H1 (cell line): Measurements from ENCODE around the gene ISOC2. TPM values are rescaled to one million over a fixed set of nuclear protein-coding genes. Genes with fewer than 3 reads are reported as not detected.

ENCODE experiments used
- CTCF ChIA-PET: fragments of 300-600 bp; sonication (Branson Sonifier 250); formaldehyde crosslinking; loops from one replicate; lab custom pipeline; 2021; ENCODE audit not compliant: partially characterized antibody; lab: Charles Lee
- POLR2A ChIA-PET: fragments of 300-600 bp; sonication (Branson Sonifier 250); formaldehyde crosslinking; loops from one replicate; lab custom pipeline; 2021; ENCODE audit warnings: inconsistent platforms; ENCODE audit not compliant: partially characterized antibody; lab: Charles Lee
- DNase-seq, 2 experiments: peaks; one replicate each; pipeline versions ENCODE4 v3.0.0 to v3.0.0-alpha.2; 2010 to 2022; ENCODE audit warnings: low spot score in 2 of 2, low read depth in 1 of 2, mixed read lengths in 1 of 2
- FAIRE-seq: peaks from 2 replicates; lab custom pipeline; 2011; peaks lifted over from hg19 to GRCh38; lab: Jason Lieb, UNC
- H2AFZ ChIP-seq: 2 replicates; pipeline ENCODE4 v1.8.1; 2012; ENCODE audit warnings: low read length, inconsistent platforms
- H2AK5ac ChIP-seq: 2 replicates; pipeline ENCODE4 v1.6.1; 2013; ENCODE audit warnings: low read depth, low read length
- H2BK120ac ChIP-seq: replicated peaks from 2 replicates; pipeline ENCODE3; 2013; ENCODE audit warnings: low read depth, low read length, inconsistent platforms
- H2BK12ac ChIP-seq: 2 replicates; pipeline ENCODE4 v1.6.1; 2013; ENCODE audit warnings: low read depth, low read length
- H2BK15ac ChIP-seq: 2 replicates; pipeline ENCODE4 v1.6.1; 2013; ENCODE audit warnings: low read length
- H2BK20ac ChIP-seq: 2 replicates; pipeline ENCODE4 v1.6.1; 2013; ENCODE audit warnings: low read length
- H2BK5ac ChIP-seq: 2 replicates; pipeline ENCODE4 v1.6.1; 2013; ENCODE audit warnings: low read depth, low read length
- H3K14ac ChIP-seq: 2 replicates; pipeline ENCODE4 v1.6.1; 2013; ENCODE audit warnings: inconsistent platforms; ENCODE audit not compliant: insufficient read length
- H3K18ac ChIP-seq: 2 replicates; pipeline ENCODE4 v1.6.1; 2013; ENCODE audit warnings: low read length; ENCODE audit errors: extremely low read depth
- H3K23ac ChIP-seq: 2 replicates; pipeline ENCODE4 v1.6.1; 2013; ENCODE audit warnings: inconsistent platforms; ENCODE audit not compliant: insufficient read length
- H3K23me2 ChIP-seq: 2 replicates; pipeline ENCODE4 v1.6.1; 2013; ENCODE audit warnings: low read depth, low read length
- H3K27ac ChIP-seq: 2 replicates; pipeline ENCODE4 v1.6.1; 2011; ENCODE audit warnings: low read depth, low read length, inconsistent platforms
- H3K27me3 ChIP-seq, 4 experiments: replicated peaks in 1 of 4; 1 replicate in 1 of 4; 2 replicates in 3 of 4; pipeline versions ENCODE4 v1.6.1 to v1.8.1; 2011 to 2013; ENCODE audit warnings: low read length in 3 of 4, mild to moderate bottlenecking in 3 of 4, inconsistent platforms in 2 of 4, mixed read lengths in 2 of 4, moderate library complexity in 1 of 4; ENCODE audit not compliant: control insufficient read depth in 3 of 4, insufficient read depth in 3 of 4; ENCODE audit errors: extremely low read depth in 1 of 4
- H3K36me3 ChIP-seq, 4 experiments: 2 replicates each; pipeline versions ENCODE4 v1.6.1 to v1.8.1; 2011 to 2013; ENCODE audit warnings: mild to moderate bottlenecking in 4 of 4, low read length in 3 of 4, moderate library complexity in 2 of 4, control low read depth in 1 of 4, inconsistent platforms in 1 of 4; ENCODE audit not compliant: insufficient read depth in 4 of 4, control insufficient read depth in 2 of 4
- H3K4ac ChIP-seq: replicated peaks from 2 replicates; pipeline ENCODE3; 2013; ENCODE audit warnings: low read length, low read depth, mixed read lengths, inconsistent platforms; ENCODE audit not compliant: insufficient read length
- H3K4me1 ChIP-seq, 4 experiments: replicated peaks in 1 of 4; 1 replicate in 1 of 4; 2 replicates in 3 of 4; pipeline versions ENCODE4 v1.6.1 to v1.8.1; 2011 to 2013; ENCODE audit warnings: low read length in 3 of 4, inconsistent platforms in 2 of 4, mixed read lengths in 1 of 4; ENCODE audit not compliant: insufficient read depth in 4 of 4, control insufficient read depth in 3 of 4
- H3K4me2 ChIP-seq, 2 experiments: 2 replicates each; pipeline versions ENCODE4 v1.6.1 to v1.8.1; 2011 to 2013; ENCODE audit warnings: low read depth in 2 of 2, low read length in 2 of 2, control low read depth in 1 of 2, inconsistent platforms in 1 of 2, mild to moderate bottlenecking in 1 of 2; ENCODE audit not compliant: insufficient read depth in 1 of 2
- H3K4me3 ChIP-seq, 4 experiments: fragments of 200-600, 300-600 bp in 1 of 4; sonication (generic), shearing (Covaris generic), sonication (Bioruptor Twin) in 1 of 4; 2 replicates each; pipeline versions ENCODE4 v1.5.1 to v1.8.1; 2011 to 2016; ENCODE audit warnings: low read length in 4 of 4, low read depth in 3 of 4, control low read depth in 2 of 4, inconsistent platforms in 2 of 4, mild to moderate bottlenecking in 2 of 4, mixed read lengths in 1 of 4, moderate library complexity in 1 of 4; ENCODE audit not compliant: insufficient read depth in 2 of 4; ENCODE audit errors: extremely low read depth in 1 of 4
- H3K56ac ChIP-seq: replicated peaks from 2 replicates; pipeline ENCODE3; 2013; ENCODE audit warnings: low read depth, mild to moderate bottlenecking, mixed read lengths, low read length, inconsistent platforms; ENCODE audit not compliant: insufficient read length
- H3K79me1 ChIP-seq: 2 replicates; pipeline ENCODE4 v1.6.1; 2013; ENCODE audit warnings: low read depth, low read length, control low read depth
- H3K79me2 ChIP-seq, 2 experiments: 2 replicates each; pipeline versions ENCODE4 v1.6.1 to v1.8.1; 2012 to 2013; ENCODE audit warnings: low read length in 2 of 2, mild to moderate bottlenecking in 2 of 2, inconsistent platforms in 1 of 2; ENCODE audit not compliant: insufficient read depth in 2 of 2, control insufficient read depth in 1 of 2
- H3K9ac ChIP-seq, 4 experiments: replicated peaks in 1 of 4; 1 replicate in 1 of 4; 2 replicates in 3 of 4; pipeline versions ENCODE4 v1.6.1 to v1.8.1; 2011 to 2013; ENCODE audit warnings: low read depth in 3 of 4, low read length in 3 of 4, control low read depth in 2 of 4, mild to moderate bottlenecking in 2 of 4, moderate library complexity in 2 of 4, inconsistent platforms in 1 of 4; ENCODE audit errors: extremely low read depth in 1 of 4
- H3K9me3 ChIP-seq, 2 experiments: 2 replicates each; pipeline versions ENCODE4 v1.6.1 to v1.8.1; 2012 to 2013; ENCODE audit warnings: mild to moderate bottlenecking in 2 of 2, moderate library complexity in 2 of 2, control low read depth in 1 of 2, inconsistent platforms in 1 of 2, low read depth in 1 of 2, low read length in 1 of 2, mixed read lengths in 1 of 2; ENCODE audit not compliant: insufficient read depth in 2 of 2
- H4K20me1 ChIP-seq, 2 experiments: replicated peaks in 1 of 2; 2 replicates each; pipeline versions ENCODE3 to v1.8.1; 2011 to 2013; ENCODE audit warnings: inconsistent platforms in 2 of 2, low read length in 2 of 2, mild to moderate bottlenecking in 1 of 2; ENCODE audit not compliant: insufficient read depth in 2 of 2, control insufficient read depth in 1 of 2
- H4K5ac ChIP-seq: 2 replicates; pipeline ENCODE4 v1.6.1; 2013; ENCODE audit warnings: low read length, low read depth, mixed read lengths, inconsistent platforms; ENCODE audit not compliant: insufficient read length
- H4K8ac ChIP-seq: 2 replicates; pipeline ENCODE4 v1.8.0; 2013; ENCODE audit warnings: mild to moderate bottlenecking, moderate library complexity, low read length, inconsistent platforms; ENCODE audit not compliant: insufficient read depth; ENCODE audit errors: extremely low read depth
- H4K91ac ChIP-seq: replicated peaks from 2 replicates; pipeline ENCODE3; 2013; ENCODE audit warnings: low read length, mixed read lengths, inconsistent platforms; ENCODE audit not compliant: insufficient read length
- BACH1 ChIP-seq: IDR thresholded peaks from 2 replicates; pipeline ENCODE4 v1.6.1; 2012; ENCODE audit warnings: low read length, improper control_type of control experiment
- CREB1 ChIP-seq: IDR thresholded peaks from 2 replicates; pipeline ENCODE4 v1.6.1; 2012; ENCODE audit warnings: inconsistent platforms
- HDAC6 ChIP-seq: IDR thresholded peaks from one replicate; pipeline ENCODE4 v1.7.1; 2012; ENCODE audit warnings: low read depth, mild to moderate bottlenecking, inconsistent platforms, low read length, moderate library complexity
- RAD21 ChIP-seq, 2 experiments: IDR thresholded peaks in 1 of 2; conservative IDR thresholded peaks in 1 of 2; 2 replicates each; pipeline ENCODE4 v1.6.1; 2011; ENCODE audit warnings: low read depth in 2 of 2, low read length in 2 of 2, improper control_type of control experiment in 1 of 2, inconsistent platforms in 1 of 2, mild to moderate bottlenecking in 1 of 2, moderate library complexity in 1 of 2
- SIN3A ChIP-seq, 2 experiments: IDR thresholded peaks in 1 of 2; conservative IDR thresholded peaks in 1 of 2; 2 replicates each; pipeline ENCODE4 v1.6.1; 2011 to 2012; ENCODE audit warnings: low read length in 2 of 2, improper control_type of control experiment in 1 of 2, low read depth in 1 of 2, mild to moderate bottlenecking in 1 of 2
- SP1 ChIP-seq: IDR thresholded peaks from 2 replicates; pipeline ENCODE4 v1.6.1; 2011; ENCODE audit warnings: low read depth, low read length
- SP4 ChIP-seq: IDR thresholded peaks from 2 replicates; pipeline ENCODE4 v1.6.1; 2012; ENCODE audit warnings: low read length, inconsistent platforms
- WGBS, 2 experiments: shearing (Covaris generic) in 1 of 2; methylation state at CpG; one replicate each; pipeline versions ENCODE4 v1.1.6 to v1.1.7; 2013 to 2015; ENCODE audit warnings: low lambda C conversion rate in 2 of 2, mixed read lengths in 2 of 2, inconsistent platforms in 1 of 2, low coverage in 1 of 2, missing lambda C conversion rate in 1 of 2; ENCODE audit not compliant: insufficient replicate concordance in 2 of 2, insufficient coverage in 1 of 2, insufficient read length in 1 of 2; ENCODE audit errors: extremely low coverage in 1 of 2, missing lambda C conversion rate in 1 of 2; 5-methylcytosine and 5-hydroxymethylcytosine counted together
- polyA plus RNA-seq, 7 experiments: library from polyadenylated mRNA; depleted of rRNA in 3 of 7; stranded (reverse) in 5 of 7; unstranded in 2 of 7; fragments of >200 nt in 5 of 7; fragments of 200-250 nt in 2 of 7; gene quantifications; 1 replicate in 5 of 7; 2 replicates in 1 of 7; 4 replicates in 1 of 7; pipeline versions ENCODE4 v1.2.1 to v1.2.3, GENCODE V29; 2011 to 2013; ENCODE audit warnings: missing spikeins in 2 of 7, mixed read lengths in 2 of 7
- total RNA-seq: library from RNA; stranded (reverse); fragmentation: NEBNext Ultra II Directional; extraction: Animal tissue kit (Norgen Biotek cat#: 25700); gene quantifications from 2 replicates; pipeline ENCODE4 v1.2.1, GENCODE V29; 2021

The ISOC2 gene
- total and polyA plus RNA-seq, 2 of the 8 experiments (the other 6 are each of a cell fraction or from before 2014, with no cell fraction given) = 96.9 to 152 TPM

DNA sequence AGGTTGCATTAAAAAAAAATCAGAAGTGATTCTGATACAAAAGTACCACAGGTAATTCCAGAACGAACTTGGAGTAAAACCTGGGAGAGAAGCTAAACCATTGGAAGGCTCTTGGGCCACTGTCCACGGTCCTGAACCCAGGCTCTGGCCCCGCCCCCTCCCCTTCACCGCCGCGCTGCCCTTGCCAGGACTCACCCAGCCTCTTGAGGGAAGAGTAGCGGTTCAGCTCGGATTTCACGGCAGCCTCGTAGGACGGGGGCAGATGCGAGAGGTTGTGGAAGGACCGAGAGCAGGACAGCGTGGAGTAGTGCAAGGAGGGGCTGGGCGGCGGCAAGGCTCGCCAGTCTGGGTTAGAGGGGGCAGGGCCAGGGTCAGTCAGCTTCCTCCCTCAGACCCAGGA lies 24.0 kb downstream of the ISOC2 start:
- no peak overlapping the region for H2AK5ac ChIP-seq
- H3K27ac ChIP-seq = no peak overlapping the region
- H3K23me2 ChIP-seq = peaks cover 21% of the 10 kb centered on the region; the same call in 1 of the 2 replicates
- H3K36me3 ChIP-seq = no peaks in the 10 kb centered on the region
- no peak overlapping the region for H3K18ac ChIP-seq
- H3K4me3 ChIP-seq = no peak overlapping the region
- H2AFZ ChIP-seq = no peak overlapping the region
- no peak overlapping the region for H2BK20ac ChIP-seq
- no peak overlapping the region for H2BK120ac ChIP-seq
- peaks cover 6% of the 10 kb centered on the region for H3K79me1 ChIP-seq
- peaks cover 2 to 20% of the 10 kb centered on the region in 2 experiments for H4K20me1 ChIP-seq
- H2BK12ac ChIP-seq = no peak overlapping the region
- WGBS, 2 experiments = 9% methylated on average over 17 of the region's 17 CpGs; no CpG with 5 or more reads in 1 of the 2 experiments
- no peak overlapping the region for H3K14ac ChIP-seq
- DNase-seq = peak in 1 of 2 experiments; percentile 87
- no peak overlapping the region for H4K91ac ChIP-seq
- H3K23ac ChIP-seq = no peak overlapping the region
- ChIA-PET POLR2A (interaction anchor here (0.6 to 4.0 kb wide), 9 partner anchors 15 to 160 kb away, joined by 3 to 48 read pairs (median 3); partner anchors contain the start of gene UBE2S), CTCF (interaction anchor here (0.7 to 1.3 kb wide), 8 partner anchors 10 to 296 kb away, joined by 3 to 9 read pairs (median 4); partner anchors contain the start of gene SYT5)
- H4K5ac ChIP-seq = no peak overlapping the region
- no peak overlapping the region for H4K8ac ChIP-seq
- H2BK5ac ChIP-seq = no peak overlapping the region
- no peak overlapping the region for H3K4ac ChIP-seq
- peak; percentile 87 for FAIRE-seq
- TF ChIP-seq RAD21 (IDR thresholded peaks at IDR 0.05 in 1 of 2, conservative IDR thresholded peaks at IDR 0.05 in 1 of 2; ENCODE audit: low read depth in 2 of 2, low read length in 2 of 2) (peak; percentile 8 to 15; a peak in 2 of 4 replicates), SP4 (peak; percentile 60; the same call in 1 of the 2 replicates), HDAC6 (no peak), SIN3A (conservative IDR thresholded peaks at IDR 0.05 in 1 of 2, IDR thresholded peaks at IDR 0.05 in 1 of 2; ENCODE audit: low read depth in 1 of 2, low read length in 2 of 2) (peak; percentile 90 to 91; a peak in 3 of 4 replicates), BACH1 (no peak), CREB1 (0 out of 2 replicates have a peak, but pooled peaks have one; percentile 12), SP1 (peak; percentile 75)
- no peak overlapping the region for H3K9ac ChIP-seq
- H3K9me3 ChIP-seq = no peaks in the 10 kb centered on the region
- H3K4me1 ChIP-seq = peaks cover 6 to 16% (median 7%) of the 10 kb centered on the region in 4 experiments
- no peaks in the 10 kb centered on the region for H3K79me2 ChIP-seq
- no peak overlapping the region for H3K56ac ChIP-seq
- H3K27me3 ChIP-seq = peaks cover 13 to 42% (median 35%) of the 10 kb centered on the region in 4 experiments
- H3K4me2 ChIP-seq = peak overlapping the region in 1 of 2 experiments; percentile 52; a peak in 2 of 4 replicates
- no peak overlapping the region for H2BK15ac ChIP-seq
